NCI-H1105 (cell line): Measurements from ENCODE around the gene DLG5.
A peak's percentile ranks its signal among the peaks of the same experiment; 100 is the strongest.

ENCODE experiments used
- DNase-seq: peaks from one replicate; lab custom pipeline; 2025; lab: John Stamatoyannopoulos, UW

DLG5 gene

GRCh38 chr10:77865580-77866324 lies 60.8 kb downstream of the DLG5 start:
- peak; percentile 33 for DNase-seq

GRCh38 chr10:77864151-77864851 lies 62.3 kb downstream of the DLG5 start:
- DNase-seq, result no peak

- no peak for DNase-seq
Observed at GRCh38 chr10:77863446-77863845, 63.1 kb downstream of the DLG5 start.

- DNase-seq, result no peak
Observed at GRCh38 chr10:77862595-77862994, 64.0 kb downstream of the DLG5 start.

- DNase-seq, result no peak
Observed at GRCh38 chr10:77861366-77861765, 65.2 kb downstream of the DLG5 start.

GRCh38 chr10:77859865-77860282 lies 66.7 kb downstream of the DLG5 start:
- DNase-seq, result no peak

GRCh38 chr10:77859200-77859864 lies 67.2 kb downstream of the DLG5 start:
- no peak for DNase-seq

- DNase-seq, result no peak
Observed at GRCh38 chr10:77857272-77857671, 69.3 kb downstream of the DLG5 start.

- DNase-seq, result no peak
Observed at GRCh38 chr10:77856566-77856965, 70.0 kb downstream of the DLG5 start.

GRCh38 chr10:77855404-77856155 lies 71.0 kb downstream of the DLG5 start:
- DNase-seq, result no peak

GRCh38 chr10:77854115-77854514 lies 72.4 kb downstream of the DLG5 start:
- DNase-seq, result no peak

GRCh38 chr10:77853256-77853655 lies 73.3 kb downstream of the DLG5 start:
- no peak for DNase-seq

GRCh38 chr10:77850620-77851231 lies 75.8 kb downstream of the DLG5 start:
- no peak for DNase-seq

- DNase-seq, result no peak
Observed at GRCh38 chr10:77849039-77849664, 77.4 kb downstream of the DLG5 start.

GRCh38 chr10:77846718-77847311 lies 79.7 kb downstream of the DLG5 start:
- peak; percentile 12 for DNase-seq

- no peak for DNase-seq
Observed at GRCh38 chr10:77845451-77845850, 81.1 kb downstream of the DLG5 start.

- DNase-seq, result no peak
Observed at GRCh38 chr10:77844713-77845445, 81.7 kb downstream of the DLG5 start.

GRCh38 chr10:77844177-77844576 lies 82.4 kb downstream of the DLG5 start:
- no peak for DNase-seq

- no peak for DNase-seq
Observed at GRCh38 chr10:77843264-77843663, 83.3 kb downstream of the DLG5 start.

- no peak for DNase-seq
Observed at GRCh38 chr10:77842652-77843212, 83.8 kb downstream of the DLG5 start.
